ENCODE data around the gene ATL2. TPM values are rescaled to one million over a fixed set of nuclear protein-coding genes. Genes with fewer than 3 reads are reported as not detected.
"Not testable (repeated sequence)": the region's sequence is repeated elsewhere in the genome, so short reads cannot be mapped to it uniquely, and the experiment has no call there.

ATL2 gene
- polyA plus RNA-seq, 3 donors: 7.8 to 28.3 (median 10.8) TPM

DNA sequence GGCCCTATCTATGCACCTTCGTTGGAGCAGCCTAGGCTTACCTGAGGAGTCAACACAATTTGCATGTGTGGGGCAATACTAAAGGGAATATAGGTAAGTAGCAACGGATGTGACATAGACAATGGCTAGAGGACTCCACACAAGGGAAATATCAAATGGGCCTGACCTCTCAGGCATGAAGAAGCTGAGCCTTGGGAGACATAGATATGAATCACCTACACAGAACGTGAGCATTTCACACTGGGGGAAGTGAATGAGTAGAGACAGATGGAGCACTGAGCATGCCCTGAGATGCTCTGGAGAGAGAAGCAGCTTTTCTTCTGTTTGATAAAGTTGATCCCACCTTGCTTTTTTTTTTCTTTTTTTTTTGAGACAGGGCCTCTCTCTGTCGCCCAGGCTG, 97.9 kb downstream of the ATL2 start:
- Histone ChIP-seq H3K9me3 (replicated peaks in 1 of 2; ENCODE audit: control insufficient read depth in 1 of 2, insufficient read depth in 1 of 2, low read length in 2 of 2) (no peaks in the 10 kb centered on the region), H3K4me1 (ENCODE audit: control insufficient read depth in 1 of 2, insufficient read depth in 2 of 2, low read length in 2 of 2) (peaks cover 3 to 7% of the 10 kb centered on the region in 2 donors), H3K4me3 (replicated peaks in 1 of 3; ENCODE audit: low read depth in 2 of 3, low read length in 3 of 3) (no peak overlapping the region), H3K9ac (ENCODE audit: insufficient read depth, low read length, poor library complexity, severe bottlenecking) (no peak overlapping the region), H2AFZ (ENCODE audit: insufficient read depth, low read depth, low read length, poor library complexity, severe bottlenecking) (no peak overlapping the region), H3K79me2 (ENCODE audit: insufficient read depth, low read length) (no peaks in the 10 kb centered on the region), H4K20me1 (ENCODE audit: insufficient read depth, low read length) (no peaks in the 10 kb centered on the region), H3K4me2 (replicated peaks; ENCODE audit: extremely low read depth, low read length, poor library complexity, severe bottlenecking) (no peak overlapping the region), H3K27me3 (ENCODE audit: control insufficient read depth in 2 of 2, insufficient read depth in 2 of 2, low read length in 2 of 2) (peaks cover 0 to 4% of the 10 kb centered on the region in 2 donors), H3K27ac (ENCODE audit: low read depth in 1 of 2, low read length in 2 of 2) (no peak overlapping the region), H3K36me3 (replicated peaks in 1 of 2; ENCODE audit: control insufficient read depth in 1 of 2, insufficient read depth in 2 of 2, low read length in 2 of 2) (no peaks in the 10 kb centered on the region)
- Mint-ChIP-seq H3K36me3 (no peaks in the 10 kb centered on the region), H3K27ac (no peak overlapping the region), H3K4me1 (peaks cover 5% of the 10 kb centered on the region), H3K4me3 (no peak overlapping the region), H3K27me3 (ENCODE audit: low read depth in 3 of 3) (peaks cover 0 to 6% (median 2%) of the 10 kb centered on the region in 3 donors), H3K9me3 (no peaks in the 10 kb centered on the region)
- DNase-seq: no peak
- TF ChIP-seq, protein P1, sequence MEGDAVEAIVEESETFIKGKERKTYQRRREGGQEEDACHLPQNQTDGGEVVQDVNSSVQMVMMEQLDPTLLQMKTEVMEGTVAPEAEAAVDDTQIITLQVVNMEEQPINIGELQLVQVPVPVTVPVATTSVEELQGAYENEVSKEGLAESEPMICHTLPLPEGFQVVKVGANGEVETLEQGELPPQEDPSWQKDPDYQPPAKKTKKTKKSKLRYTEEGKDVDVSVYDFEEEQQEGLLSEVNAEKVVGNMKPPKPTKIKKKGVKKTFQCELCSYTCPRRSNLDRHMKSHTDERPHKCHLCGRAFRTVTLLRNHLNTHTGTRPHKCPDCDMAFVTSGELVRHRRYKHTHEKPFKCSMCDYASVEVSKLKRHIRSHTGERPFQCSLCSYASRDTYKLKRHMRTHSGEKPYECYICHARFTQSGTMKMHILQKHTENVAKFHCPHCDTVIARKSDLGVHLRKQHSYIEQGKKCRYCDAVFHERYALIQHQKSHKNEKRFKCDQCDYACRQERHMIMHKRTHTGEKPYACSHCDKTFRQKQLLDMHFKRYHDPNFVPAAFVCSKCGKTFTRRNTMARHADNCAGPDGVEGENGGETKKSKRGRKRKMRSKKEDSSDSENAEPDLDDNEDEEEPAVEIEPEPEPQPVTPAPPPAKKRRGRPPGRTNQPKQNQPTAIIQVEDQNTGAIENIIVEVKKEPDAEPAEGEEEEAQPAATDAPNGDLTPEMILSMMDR (IDR thresholded peaks at IDR 0.05): no peak
- 89% methylated on average over 2 of the region's 4 CpGs for WGBS (ENCODE audit: insufficient coverage)
- intact Hi-C loops (cut with micrococcal nuclease): loop anchor here (5.0 to 10.0 kb wide), 3 partner anchors 287 to 884 kb away; no protein-coding TSS in a partner anchor

DNA sequence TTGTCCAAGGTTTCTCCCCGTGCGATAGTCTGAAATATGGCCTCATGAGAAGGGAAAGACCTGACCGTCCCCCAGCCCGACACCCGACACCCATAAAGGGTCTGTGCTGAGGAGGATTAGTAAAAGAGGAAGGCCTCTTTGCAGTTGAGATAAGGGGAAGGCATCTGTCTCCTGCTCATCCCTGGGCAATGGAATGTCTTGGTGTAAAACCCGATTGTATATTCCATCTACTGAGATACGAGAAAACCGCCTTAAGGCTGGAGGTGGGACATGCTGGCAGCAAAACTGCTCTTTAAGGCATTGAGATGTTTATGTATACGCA, 99.0 kb downstream of the ATL2 start:
- DNase-seq; H3K36me3 ChIP-seq (replicated peaks in 1 of 2; ENCODE audit: control insufficient read depth in 1 of 2, insufficient read depth in 2 of 2, low read length in 2 of 2); H3K79me2 ChIP-seq (ENCODE audit: insufficient read depth, low read length); H3K4me1 Mint-ChIP-seq; H3K27me3 ChIP-seq (ENCODE audit: control insufficient read depth in 2 of 2, insufficient read depth in 2 of 2, low read length in 2 of 2); H3K9ac ChIP-seq (ENCODE audit: insufficient read depth, low read length, poor library complexity, severe bottlenecking); H3K9me3 ChIP-seq (replicated peaks in 1 of 2; ENCODE audit: control insufficient read depth in 1 of 2, insufficient read depth in 1 of 2, low read length in 2 of 2); H3K4me3 Mint-ChIP-seq; H4K20me1 ChIP-seq (ENCODE audit: insufficient read depth, low read length); H3K4me1 ChIP-seq (ENCODE audit: control insufficient read depth in 1 of 2, insufficient read depth in 2 of 2, low read length in 2 of 2); H3K4me3 ChIP-seq (replicated peaks in 1 of 3; ENCODE audit: low read depth in 2 of 3, low read length in 3 of 3); H3K36me3 Mint-ChIP-seq; H3K9me3 Mint-ChIP-seq; H2AFZ ChIP-seq (ENCODE audit: insufficient read depth, low read depth, low read length, poor library complexity, severe bottlenecking); H3K4me2 ChIP-seq (replicated peaks; ENCODE audit: extremely low read depth, low read length, poor library complexity, severe bottlenecking); H3K27ac ChIP-seq (ENCODE audit: low read depth in 1 of 2, low read length in 2 of 2); H3K27ac Mint-ChIP-seq; H3K27me3 Mint-ChIP-seq (ENCODE audit: low read depth in 3 of 3): not testable (repeated sequence)
- intact Hi-C loops (cut with micrococcal nuclease): loop anchor here (5.0 to 10.0 kb wide), 3 partner anchors 286 to 883 kb away; no protein-coding TSS in a partner anchor
- 98% methylated on average over 5 of the region's 9 CpGs for WGBS (ENCODE audit: insufficient coverage)
